ENCODE measurements around the gene MYO7B. TPM values are rescaled to one million over a fixed set of nuclear protein-coding genes. Genes with fewer than 3 reads are reported as not detected.

The MYO7B gene
- total and polyA plus RNA-seq, 9 of the 15 experiments (the other 6 are each of a cell fraction or from before 2014, with no cell fraction given) = 0.08 TPM; not detected in 8

- WGBS (ENCODE audit: insufficient coverage, low coverage, missing lambda C conversion rate) = 27% methylated on average over 8 of the region's 8 CpGs
- FAIRE-seq = peak; percentile 58
- TF ChIP-seq MAFK (IDR thresholded peaks at IDR 0.05; ENCODE audit: low read length) (no peak), JUND (IDR thresholded peaks at IDR 0.05; ENCODE audit: borderline replicate concordance, low read depth, low read length) (peak; percentile 84), JUND (tag; IDR thresholded peaks at IDR 0.05; ENCODE audit: borderline replicate concordance, low read depth, low read length) (peak; percentile 79; the same call in 1 of the 3 replicates), CXXC5 (CRISPR knock-in tag; IDR thresholded peaks at IDR 0.05) (no peak), ZNF354B (CRISPR knock-in tag; IDR thresholded peaks at IDR 0.05) (no peak), SOX6 (IDR thresholded peaks at IDR 0.05) (no peak), BDP1 (IDR thresholded peaks at IDR 0.05; ENCODE audit: insufficient read depth, insufficient read length) (no peak), ZNF696 (CRISPR knock-in tag; conservative IDR thresholded peaks at IDR 0.05) (no peak), ZNF282 (CRISPR knock-in tag; IDR thresholded peaks at IDR 0.05) (no peak), SP1 (CRISPR knock-in tag; IDR thresholded peaks at IDR 0.05) (no peak), HIVEP1 (CRISPR knock-in tag; IDR thresholded peaks at IDR 0.05) (no peak)
- TF ChIP-seq, protein P1, sequence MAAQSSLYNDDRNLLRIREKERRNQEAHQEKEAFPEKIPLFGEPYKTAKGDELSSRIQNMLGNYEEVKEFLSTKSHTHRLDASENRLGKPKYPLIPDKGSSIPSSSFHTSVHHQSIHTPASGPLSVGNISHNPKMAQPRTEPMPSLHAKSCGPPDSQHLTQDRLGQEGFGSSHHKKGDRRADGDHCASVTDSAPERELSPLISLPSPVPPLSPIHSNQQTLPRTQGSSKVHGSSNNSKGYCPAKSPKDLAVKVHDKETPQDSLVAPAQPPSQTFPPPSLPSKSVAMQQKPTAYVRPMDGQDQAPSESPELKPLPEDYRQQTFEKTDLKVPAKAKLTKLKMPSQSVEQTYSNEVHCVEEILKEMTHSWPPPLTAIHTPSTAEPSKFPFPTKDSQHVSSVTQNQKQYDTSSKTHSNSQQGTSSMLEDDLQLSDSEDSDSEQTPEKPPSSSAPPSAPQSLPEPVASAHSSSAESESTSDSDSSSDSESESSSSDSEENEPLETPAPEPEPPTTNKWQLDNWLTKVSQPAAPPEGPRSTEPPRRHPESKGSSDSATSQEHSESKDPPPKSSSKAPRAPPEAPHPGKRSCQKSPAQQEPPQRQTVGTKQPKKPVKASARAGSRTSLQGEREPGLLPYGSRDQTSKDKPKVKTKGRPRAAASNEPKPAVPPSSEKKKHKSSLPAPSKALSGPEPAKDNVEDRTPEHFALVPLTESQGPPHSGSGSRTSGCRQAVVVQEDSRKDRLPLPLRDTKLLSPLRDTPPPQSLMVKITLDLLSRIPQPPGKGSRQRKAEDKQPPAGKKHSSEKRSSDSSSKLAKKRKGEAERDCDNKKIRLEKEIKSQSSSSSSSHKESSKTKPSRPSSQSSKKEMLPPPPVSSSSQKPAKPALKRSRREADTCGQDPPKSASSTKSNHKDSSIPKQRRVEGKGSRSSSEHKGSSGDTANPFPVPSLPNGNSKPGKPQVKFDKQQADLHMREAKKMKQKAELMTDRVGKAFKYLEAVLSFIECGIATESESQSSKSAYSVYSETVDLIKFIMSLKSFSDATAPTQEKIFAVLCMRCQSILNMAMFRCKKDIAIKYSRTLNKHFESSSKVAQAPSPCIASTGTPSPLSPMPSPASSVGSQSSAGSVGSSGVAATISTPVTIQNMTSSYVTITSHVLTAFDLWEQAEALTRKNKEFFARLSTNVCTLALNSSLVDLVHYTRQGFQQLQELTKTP (IDR thresholded peaks at IDR 0.05; ENCODE audit: low read depth in 1 of 2, partially characterized antibody in 2 of 2) = no peak
- TF ChIP-seq, protein P2, sequence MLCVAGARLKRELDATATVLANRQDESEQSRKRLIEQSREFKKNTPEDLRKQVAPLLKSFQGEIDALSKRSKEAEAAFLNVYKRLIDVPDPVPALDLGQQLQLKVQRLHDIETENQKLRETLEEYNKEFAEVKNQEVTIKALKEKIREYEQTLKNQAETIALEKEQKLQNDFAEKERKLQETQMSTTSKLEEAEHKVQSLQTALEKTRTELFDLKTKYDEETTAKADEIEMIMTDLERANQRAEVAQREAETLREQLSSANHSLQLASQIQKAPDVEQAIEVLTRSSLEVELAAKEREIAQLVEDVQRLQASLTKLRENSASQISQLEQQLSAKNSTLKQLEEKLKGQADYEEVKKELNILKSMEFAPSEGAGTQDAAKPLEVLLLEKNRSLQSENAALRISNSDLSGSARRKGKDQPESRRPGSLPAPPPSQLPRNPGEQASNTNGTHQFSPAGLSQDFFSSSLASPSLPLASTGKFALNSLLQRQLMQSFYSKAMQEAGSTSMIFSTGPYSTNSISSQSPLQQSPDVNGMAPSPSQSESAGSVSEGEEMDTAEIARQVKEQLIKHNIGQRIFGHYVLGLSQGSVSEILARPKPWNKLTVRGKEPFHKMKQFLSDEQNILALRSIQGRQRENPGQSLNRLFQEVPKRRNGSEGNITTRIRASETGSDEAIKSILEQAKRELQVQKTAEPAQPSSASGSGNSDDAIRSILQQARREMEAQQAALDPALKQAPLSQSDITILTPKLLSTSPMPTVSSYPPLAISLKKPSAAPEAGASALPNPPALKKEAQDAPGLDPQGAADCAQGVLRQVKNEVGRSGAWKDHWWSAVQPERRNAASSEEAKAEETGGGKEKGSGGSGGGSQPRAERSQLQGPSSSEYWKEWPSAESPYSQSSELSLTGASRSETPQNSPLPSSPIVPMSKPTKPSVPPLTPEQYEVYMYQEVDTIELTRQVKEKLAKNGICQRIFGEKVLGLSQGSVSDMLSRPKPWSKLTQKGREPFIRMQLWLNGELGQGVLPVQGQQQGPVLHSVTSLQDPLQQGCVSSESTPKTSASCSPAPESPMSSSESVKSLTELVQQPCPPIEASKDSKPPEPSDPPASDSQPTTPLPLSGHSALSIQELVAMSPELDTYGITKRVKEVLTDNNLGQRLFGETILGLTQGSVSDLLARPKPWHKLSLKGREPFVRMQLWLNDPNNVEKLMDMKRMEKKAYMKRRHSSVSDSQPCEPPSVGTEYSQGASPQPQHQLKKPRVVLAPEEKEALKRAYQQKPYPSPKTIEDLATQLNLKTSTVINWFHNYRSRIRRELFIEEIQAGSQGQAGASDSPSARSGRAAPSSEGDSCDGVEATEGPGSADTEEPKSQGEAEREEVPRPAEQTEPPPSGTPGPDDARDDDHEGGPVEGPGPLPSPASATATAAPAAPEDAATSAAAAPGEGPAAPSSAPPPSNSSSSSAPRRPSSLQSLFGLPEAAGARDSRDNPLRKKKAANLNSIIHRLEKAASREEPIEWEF (CRISPR knock-in tag; IDR thresholded peaks at IDR 0.05) = no peak
- TF ChIP-seq, protein P3, sequence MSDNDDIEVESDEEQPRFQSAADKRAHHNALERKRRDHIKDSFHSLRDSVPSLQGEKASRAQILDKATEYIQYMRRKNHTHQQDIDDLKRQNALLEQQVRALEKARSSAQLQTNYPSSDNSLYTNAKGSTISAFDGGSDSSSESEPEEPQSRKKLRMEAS (CRISPR knock-in tag; IDR thresholded peaks at IDR 0.05) = no peak
Measured at GRCh38 chr2:127637725-127638252, 102.3 kb downstream of the MYO7B start.

More at GRCh38 chr2:127637725-127638252, 102.3 kb downstream of the MYO7B start:
- no peak overlapping the region for H3K4me3 ChIP-seq
- intact Hi-C loops (cut with micrococcal nuclease) = no loop called here
- H3K36me3 ChIP-seq (ENCODE audit: control insufficient read depth, insufficient read depth, low read length) = no peaks in the 10 kb centered on the region
- peak overlapping the region; percentile 78 for H2AFZ ChIP-seq (ENCODE audit: low read depth, low read length)
- H3K9me1 ChIP-seq (ENCODE audit: control insufficient read depth, insufficient read depth, low read length) = no peaks in the 10 kb centered on the region
- ChIA-PET POLR2A (no interaction called here), CTCF (ENCODE audit: low intra/inter-chr PET ratio) (no interaction called here)
- peaks cover 14 to 76% of the 10 kb centered on the region in 2 experiments for H3K4me1 ChIP-seq (replicated peaks in 1 of 2; ENCODE audit: control insufficient read depth in 2 of 2, insufficient read depth in 2 of 2, low read length in 2 of 2)
- H3K9me3 ChIP-seq (replicated peaks; ENCODE audit: control insufficient read depth, insufficient read depth, low read depth, low read length) = no peaks in the 10 kb centered on the region
- DNase-seq (ENCODE audit: extremely low read depth in 1 of 4, low spot score in 3 of 4) (peak; percentile 40 to 55 (median 44)), ATAC-seq (peak; percentile 49)
- H3K27me3 ChIP-seq (ENCODE audit: control insufficient read depth in 2 of 2, insufficient read depth in 2 of 2, low read length in 2 of 2) = peaks cover 0 to 17% of the 10 kb centered on the region in 2 experiments; a peak in 2 of 5 replicates
- no peaks in the 10 kb centered on the region for H3K79me2 ChIP-seq (ENCODE audit: control insufficient read depth, insufficient read depth, low read length)
- H4K20me1 ChIP-seq (replicated peaks; ENCODE audit: control insufficient read depth, insufficient read depth, low read length) = no peaks in the 10 kb centered on the region; the same call in 1 of the 2 replicates
- peak overlapping the region; percentile 41 for H3K4me2 ChIP-seq (ENCODE audit: insufficient read depth, low read length)
- in situ Hi-C loops (cut with MboI) = no loop called here
- no peak overlapping the region; the same call in 2 of the 3 replicates for H3K27ac ChIP-seq (ENCODE audit: extremely low read depth, low read depth, low read length)
- BruUV-seq (replicated peaks) = no TSS peak
- H3K9ac ChIP-seq (ENCODE audit: insufficient read depth in 1 of 2, low read depth in 2 of 2, low read length in 2 of 2) = peak overlapping the region in 1 of 2 experiments; percentile 76; a peak in 3 of 4 replicates

All from K562 (cell line).